RWPE2 (cell line): ENCODE measurements around the gene DTWD2.

Source experiments
- ATAC-seq: fragments of 200-7000 bp; cut with Tn5 transposase; 3 replicates; pipeline ENCODE4 v1.9.1; 2021; ENCODE audit warnings: low read depth
- DNase-seq: peaks from one replicate; pipeline ENCODE4 v3.0.0-alpha.2; 2020; ENCODE audit warnings: low spot score
- H3K27ac ChIP-seq: fragments of 450-650 bp; 2 replicates; pipeline ENCODE4 v1.5.1; 2017; ENCODE audit warnings: mild to moderate bottlenecking; ENCODE audit not compliant: poor library complexity, severe bottlenecking
- H3K27me3 ChIP-seq: fragments of 250-450 bp; sonication (Bioruptor Pico); 2 replicates; pipeline ENCODE4 v1.5.1; 2021; ENCODE audit warnings: mild to moderate bottlenecking, moderate library complexity; ENCODE audit not compliant: insufficient read depth, poor library complexity, severe bottlenecking
- H3K36me3 ChIP-seq: fragments of 250-450 bp; sonication (Bioruptor Pico); 2 replicates; pipeline ENCODE4 v1.5.1; 2020; ENCODE audit warnings: low read depth, mild to moderate bottlenecking, moderate library complexity
- H3K4me1 ChIP-seq: fragments of 250-450 bp; sonication (Bioruptor Pico); 2 replicates; pipeline ENCODE4 v1.5.1; 2021; ENCODE audit warnings: mild to moderate bottlenecking, moderate library complexity; ENCODE audit not compliant: insufficient read depth, poor library complexity, severe bottlenecking
- H3K4me3 ChIP-seq: fragments of 250-450 bp; sonication (Bioruptor Pico); 2 replicates; pipeline ENCODE4 v1.5.1; 2021; ENCODE audit warnings: mild to moderate bottlenecking, moderate library complexity; ENCODE audit not compliant: severe bottlenecking
- H3K9me3 ChIP-seq: fragments of 250-450 bp; sonication (Bioruptor Pico); 2 replicates; pipeline ENCODE4 v1.5.1; 2021; ENCODE audit warnings: mild to moderate bottlenecking, moderate library complexity; ENCODE audit not compliant: severe bottlenecking
- CTCF ChIP-seq: fragments of 450-650 bp; IDR thresholded peaks from one replicate; pipeline ENCODE4 v1.5.1; 2017; ENCODE audit warnings: mild to moderate bottlenecking, moderate library complexity; ENCODE audit not compliant: poor library complexity, severe bottlenecking

Gene DTWD2

GRCh38 chr5:118906947-118907346 is 81.4 kb downstream of the DTWD2 start:
- DNase-seq = no peak
- Histone ChIP-seq H3K27me3 (no peaks in the 10 kb centered on the region), H3K4me3 (no peak overlapping the region), H3K36me3 (no peaks in the 10 kb centered on the region), H3K27ac (no peak overlapping the region), H3K4me1 (no peaks in the 10 kb centered on the region), H3K9me3 (no peaks in the 10 kb centered on the region)
- ATAC-seq = no peak
- TF ChIP-seq CTCF = no peak

- ATAC-seq = no peak
- DNase-seq = no peak
- no peak for TF ChIP-seq CTCF
- no peak overlapping the region for H3K27ac ChIP-seq
- H3K4me1 ChIP-seq = no peaks in the 10 kb centered on the region
- H3K36me3 ChIP-seq = no peaks in the 10 kb centered on the region
- H3K4me3 ChIP-seq = no peak overlapping the region
- H3K9me3 ChIP-seq = no peaks in the 10 kb centered on the region
- H3K27me3 ChIP-seq = no peaks in the 10 kb centered on the region
These were observed 83.2 kb downstream of the DTWD2 start for GRCh38 chr5:118905196-118905595.

GRCh38 chr5:118902656-118903438 is 85.5 kb downstream of the DTWD2 start:
- Histone ChIP-seq H3K4me3 (no peak overlapping the region), H3K27ac (no peak overlapping the region), H3K27me3 (no peaks in the 10 kb centered on the region), H3K9me3 (no peaks in the 10 kb centered on the region), H3K36me3 (no peaks in the 10 kb centered on the region), H3K4me1 (no peaks in the 10 kb centered on the region)
- no peak for TF ChIP-seq CTCF
- ATAC-seq (no peak), DNase-seq (no peak)

- no peaks in the 10 kb centered on the region for H3K9me3 ChIP-seq
- no peak overlapping the region for H3K4me3 ChIP-seq
- no peaks in the 10 kb centered on the region for H3K27me3 ChIP-seq
- ATAC-seq = no peak
- no peaks in the 10 kb centered on the region for H3K36me3 ChIP-seq
- H3K4me1 ChIP-seq = no peaks in the 10 kb centered on the region
- H3K27ac ChIP-seq = no peak overlapping the region
- no peak for TF ChIP-seq CTCF
- DNase-seq = no peak
These were observed 93.6 kb downstream of the DTWD2 start for GRCh38 chr5:118894709-118895108.

- Histone ChIP-seq H3K36me3 (no peaks in the 10 kb centered on the region), H3K4me3 (no peak overlapping the region), H3K27me3 (no peaks in the 10 kb centered on the region), H3K27ac (no peak overlapping the region), H3K4me1 (no peaks in the 10 kb centered on the region), H3K9me3 (no peaks in the 10 kb centered on the region)
- ATAC-seq (no peak), DNase-seq (no peak)
- TF ChIP-seq CTCF = no peak
These were observed 97.1 kb downstream of the DTWD2 start for GRCh38 chr5:118891252-118891651.
